Measurements from ENCODE around the gene VEPH1.

The VEPH1 gene

GRCh38 chr3:157268026-157268425 is 235.2 kb downstream of the VEPH1 start:
- Histone ChIP-seq H3K27ac (replicated peaks) (no peak overlapping the region), H3K4me3 (replicated peaks; ENCODE audit: insufficient read depth, low read length) (no peak overlapping the region), H3K27me3 (ENCODE audit: insufficient read depth, poor library complexity, severe bottlenecking) (peaks cover 2% of the 10 kb centered on the region)
- no peak for DNase-seq (ENCODE audit: low read depth in 1 of 2, low spot score in 1 of 2)
- TF ChIP-seq CTCF (IDR thresholded peaks at IDR 0.05; ENCODE audit: insufficient read depth, low read length) (no peak), POLR2AphosphoS5 (IDR thresholded peaks at IDR 0.05; ENCODE audit: low read depth) (no peak), GABPA (IDR thresholded peaks at IDR 0.05; ENCODE audit: low read depth) (no peak), SPI1 (IDR thresholded peaks at IDR 0.05; ENCODE audit: borderline replicate concordance, low read depth) (no peak), REST (IDR thresholded peaks at IDR 0.05; ENCODE audit: insufficient replicate concordance, low read depth) (no peak)

GRCh38 chr3:157265931-157266330 is 237.3 kb downstream of the VEPH1 start:
- Histone ChIP-seq H3K27me3 (ENCODE audit: insufficient read depth, poor library complexity, severe bottlenecking) (peaks cover 2% of the 10 kb centered on the region), H3K4me3 (replicated peaks; ENCODE audit: insufficient read depth, low read length) (no peak overlapping the region), H3K27ac (replicated peaks) (no peak overlapping the region)
- TF ChIP-seq POLR2AphosphoS5 (IDR thresholded peaks at IDR 0.05; ENCODE audit: low read depth) (no peak), CTCF (IDR thresholded peaks at IDR 0.05; ENCODE audit: insufficient read depth, low read length) (no peak), GABPA (IDR thresholded peaks at IDR 0.05; ENCODE audit: low read depth) (no peak), SPI1 (IDR thresholded peaks at IDR 0.05; ENCODE audit: borderline replicate concordance, low read depth) (no peak), REST (IDR thresholded peaks at IDR 0.05; ENCODE audit: insufficient replicate concordance, low read depth) (no peak)
- DNase-seq (ENCODE audit: low read depth in 1 of 2, low spot score in 1 of 2): no peak

- no peak overlapping the region for H3K27ac ChIP-seq (replicated peaks)
- no peak for DNase-seq (ENCODE audit: low read depth in 1 of 2, low spot score in 1 of 2)
- TF ChIP-seq POLR2AphosphoS5 (IDR thresholded peaks at IDR 0.05; ENCODE audit: low read depth) (no peak), SPI1 (IDR thresholded peaks at IDR 0.05; ENCODE audit: borderline replicate concordance, low read depth) (no peak), CTCF (IDR thresholded peaks at IDR 0.05; ENCODE audit: insufficient read depth, low read length) (no peak), REST (IDR thresholded peaks at IDR 0.05; ENCODE audit: insufficient replicate concordance, low read depth) (no peak), GABPA (IDR thresholded peaks at IDR 0.05; ENCODE audit: low read depth) (no peak)
- H3K4me3 ChIP-seq (replicated peaks; ENCODE audit: insufficient read depth, low read length): no peak overlapping the region
- H3K27me3 ChIP-seq (ENCODE audit: insufficient read depth, poor library complexity, severe bottlenecking): no peaks in the 10 kb centered on the region
Measured at GRCh38 chr3:157263027-157263426, 240.2 kb downstream of the VEPH1 start.
